MM.1S (cell line): Measurements from ENCODE around the gene RAB44.

Experiments used
- DNase-seq: peaks from one replicate; pipeline ENCODE4 v3.0.0-alpha.2; 2015
- H2AFZ ChIP-seq: fragments of 300-600 bp; sonication (generic); 2 replicates; pipeline ENCODE4 v1.6.0; 2016; ENCODE audit warnings: antibody characterized with exemption, low read length
- H3F3A ChIP-seq: fragments of 300-600 bp; sonication (generic); 2 replicates; pipeline ENCODE4 v1.6.1; 2016; ENCODE audit warnings: mild to moderate bottlenecking, antibody characterized with exemption, low read length, moderate library complexity, mixed read lengths; ENCODE audit not compliant: insufficient read depth
- H3K27ac ChIP-seq: fragments of 300-600 bp; sonication (generic); 2 replicates; pipeline ENCODE4 v1.5.1; 2016; ENCODE audit warnings: mild to moderate bottlenecking, low read length
- H3K27me3 ChIP-seq: fragments of 300-600 bp; sonication (generic); replicated peaks from 2 replicates; pipeline ENCODE4 v1.6.0; 2016; ENCODE audit warnings: low read length; ENCODE audit not compliant: insufficient read depth
- H3K36me3 ChIP-seq: fragments of 300-600 bp; sonication (generic); replicated peaks from 2 replicates; pipeline ENCODE4 v1.6.1; 2016; ENCODE audit warnings: mild to moderate bottlenecking, low read length, mixed read lengths; ENCODE audit not compliant: insufficient read depth
- H3K4me1 ChIP-seq: fragments of 300-600 bp; sonication (generic); 2 replicates; pipeline ENCODE4 v1.6.1; 2016; ENCODE audit warnings: low read length, mixed read lengths
- H3K4me2 ChIP-seq: fragments of 300-600 bp; sonication (generic); 2 replicates; pipeline ENCODE4 v1.6.0; 2016; ENCODE audit warnings: low read depth, low read length
- H3K4me3 ChIP-seq: fragments of 300-600 bp; sonication (generic); 2 replicates; pipeline ENCODE4 v1.5.1; 2016; ENCODE audit warnings: low read length, mixed read lengths
- H3K79me2 ChIP-seq: fragments of 300-600 bp; sonication (generic); 2 replicates; pipeline ENCODE4 v1.6.1; 2016; ENCODE audit warnings: mixed run types, low read length, mixed read lengths
- H3K9ac ChIP-seq: fragments of 300-600 bp; sonication (generic); 2 replicates; pipeline ENCODE4 v1.6.1; 2016; ENCODE audit warnings: low read length, mixed read lengths
- H3K9me2 ChIP-seq: fragments of 300-600 bp; sonication (generic); replicated peaks from 2 replicates; pipeline ENCODE4 v1.6.1; 2016; ENCODE audit warnings: mild to moderate bottlenecking, low read length, mixed read lengths; ENCODE audit not compliant: insufficient read depth
- H3K9me3 ChIP-seq: fragments of 300-600 bp; sonication (generic); replicated peaks from 2 replicates; pipeline ENCODE4 v1.6.1; 2016; ENCODE audit warnings: mild to moderate bottlenecking, low read length, mixed read lengths; ENCODE audit not compliant: insufficient read depth
- H4K20me1 ChIP-seq: fragments of 300-600 bp; sonication (generic); 2 replicates; pipeline ENCODE4 v1.6.1; 2016; ENCODE audit warnings: mild to moderate bottlenecking, low read length, moderate library complexity, mixed read lengths; ENCODE audit not compliant: insufficient read depth
- EZH2 ChIP-seq: fragments of 300-600 bp; sonication (generic); optimal IDR thresholded peaks from 2 replicates; pipeline ENCODE3; 2017; ENCODE audit warnings: low read depth, mild to moderate bottlenecking, antibody characterized with exemption, low read length, mixed read lengths
- EZH2phosphoT487 ChIP-seq: fragments of 300-600 bp; sonication (generic); IDR thresholded peaks from 2 replicates; pipeline ENCODE4 v1.6.1; 2018; ENCODE audit warnings: antibody characterized with exemption, low read length
- TF ChIP-seq, protein P1 (sequence below): fragments of 300-600 bp; sonication (generic); IDR thresholded peaks from 2 replicates; pipeline ENCODE4 v1.5.1; 2016; ENCODE audit warnings: antibody characterized with exemption, low read length, mixed read lengths

The RAB44 gene

DNA sequence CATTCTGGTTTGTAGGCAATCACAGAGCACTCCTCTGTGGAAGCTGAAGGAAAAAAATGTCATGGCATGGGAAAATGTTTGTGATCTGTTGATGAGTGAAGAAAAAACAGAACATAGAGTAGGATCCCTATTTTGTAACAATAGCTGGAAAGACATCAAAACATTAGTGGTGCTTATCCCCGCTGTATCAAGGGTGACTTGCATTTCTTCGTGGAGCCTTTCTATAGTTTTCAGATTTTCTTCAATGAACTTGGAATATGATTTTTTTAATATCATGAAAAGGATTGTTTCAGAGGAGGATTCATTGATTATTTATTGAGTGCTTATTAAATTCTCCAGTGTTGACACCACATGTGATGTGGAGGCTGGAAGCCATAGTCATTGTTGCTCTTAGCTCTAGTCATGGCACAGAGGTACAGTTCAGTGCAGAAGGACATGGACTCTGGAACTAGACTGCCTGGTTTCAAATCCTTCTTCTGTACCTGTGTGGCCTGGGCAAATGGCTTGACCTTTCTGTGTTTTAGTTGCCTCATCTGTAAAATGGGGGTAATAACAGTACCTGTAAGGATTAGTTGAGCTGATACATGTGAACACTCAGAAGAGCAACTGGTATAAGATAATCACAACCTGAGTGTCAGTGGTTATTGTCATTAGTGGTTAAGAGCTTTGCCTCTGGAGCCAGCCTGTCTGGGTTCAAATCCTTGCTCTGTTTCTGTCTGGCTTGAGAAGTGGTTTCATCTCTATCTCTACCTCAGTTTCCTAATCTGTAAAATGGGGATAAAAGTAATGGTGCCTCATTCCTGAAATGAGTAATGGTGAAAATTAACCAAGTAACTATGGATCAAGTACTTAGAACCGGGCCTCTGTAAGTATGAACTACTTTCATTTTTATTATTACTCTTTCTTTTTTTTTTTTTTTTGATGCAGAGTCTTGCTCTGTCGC lies 33.9 kb upstream of the RAB44 start:
- TF ChIP-seq EZH2phosphoT487: no peak
- TF ChIP-seq, protein P1, sequence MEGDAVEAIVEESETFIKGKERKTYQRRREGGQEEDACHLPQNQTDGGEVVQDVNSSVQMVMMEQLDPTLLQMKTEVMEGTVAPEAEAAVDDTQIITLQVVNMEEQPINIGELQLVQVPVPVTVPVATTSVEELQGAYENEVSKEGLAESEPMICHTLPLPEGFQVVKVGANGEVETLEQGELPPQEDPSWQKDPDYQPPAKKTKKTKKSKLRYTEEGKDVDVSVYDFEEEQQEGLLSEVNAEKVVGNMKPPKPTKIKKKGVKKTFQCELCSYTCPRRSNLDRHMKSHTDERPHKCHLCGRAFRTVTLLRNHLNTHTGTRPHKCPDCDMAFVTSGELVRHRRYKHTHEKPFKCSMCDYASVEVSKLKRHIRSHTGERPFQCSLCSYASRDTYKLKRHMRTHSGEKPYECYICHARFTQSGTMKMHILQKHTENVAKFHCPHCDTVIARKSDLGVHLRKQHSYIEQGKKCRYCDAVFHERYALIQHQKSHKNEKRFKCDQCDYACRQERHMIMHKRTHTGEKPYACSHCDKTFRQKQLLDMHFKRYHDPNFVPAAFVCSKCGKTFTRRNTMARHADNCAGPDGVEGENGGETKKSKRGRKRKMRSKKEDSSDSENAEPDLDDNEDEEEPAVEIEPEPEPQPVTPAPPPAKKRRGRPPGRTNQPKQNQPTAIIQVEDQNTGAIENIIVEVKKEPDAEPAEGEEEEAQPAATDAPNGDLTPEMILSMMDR: no peak
- no peak for TF ChIP-seq EZH2
- Histone ChIP-seq H3K9me3 (no peaks in the 10 kb centered on the region), H3F3A (peaks cover 18% of the 10 kb centered on the region), H3K9me2 (no peaks in the 10 kb centered on the region), H3K4me1 (peaks cover 36% of the 10 kb centered on the region), H3K36me3 (no peaks in the 10 kb centered on the region), H3K4me3 (no peak overlapping the region), H3K4me2 (peak overlapping the region; percentile 54), H3K79me2 (no peaks in the 10 kb centered on the region), H3K27me3 (no peaks in the 10 kb centered on the region), H3K27ac (no peak overlapping the region), H2AFZ (no peak overlapping the region), H3K9ac (no peak overlapping the region), H4K20me1 (no peaks in the 10 kb centered on the region)
- DNase-seq: no peak

GRCh38 chr6:36665180-36665579 lies 32.4 kb upstream of the RAB44 start:
- Histone ChIP-seq H3F3A (peaks cover 18% of the 10 kb centered on the region), H3K4me3 (no peak overlapping the region), H3K4me1 (peaks cover 36% of the 10 kb centered on the region), H3K4me2 (no peak overlapping the region), H3K27me3 (no peaks in the 10 kb centered on the region), H4K20me1 (no peaks in the 10 kb centered on the region), H3K9me2 (no peaks in the 10 kb centered on the region), H3K9ac (no peak overlapping the region), H3K9me3 (no peaks in the 10 kb centered on the region), H2AFZ (no peak overlapping the region), H3K27ac (no peak overlapping the region), H3K79me2 (no peaks in the 10 kb centered on the region), H3K36me3 (no peaks in the 10 kb centered on the region)
- no peak for DNase-seq
- TF ChIP-seq EZH2phosphoT487 (no peak), EZH2 (no peak)
- TF ChIP-seq, protein P1: no peak

DNA sequence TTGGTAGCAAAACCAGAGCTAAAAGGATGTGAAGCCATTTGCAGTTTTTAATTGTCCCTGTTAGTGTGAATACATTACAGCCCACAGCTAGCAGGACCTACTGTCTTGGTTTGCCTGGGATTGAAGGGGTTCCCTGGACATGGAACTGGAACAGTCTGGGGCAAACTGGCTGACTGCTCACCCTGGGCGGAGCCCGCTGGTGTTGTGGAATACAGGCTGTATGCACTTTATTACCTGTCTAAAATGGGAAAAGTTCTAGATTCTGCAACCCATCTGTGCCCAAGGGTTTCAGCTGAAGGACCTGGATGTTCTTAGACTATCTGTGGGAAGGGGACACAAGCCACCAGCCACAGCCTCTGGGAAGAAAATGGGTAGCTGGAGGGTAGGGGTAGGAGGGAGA lies 31.3 kb upstream of the RAB44 start:
- Histone ChIP-seq H3K27me3 (no peaks in the 10 kb centered on the region), H3K9me2 (no peaks in the 10 kb centered on the region), H4K20me1 (no peaks in the 10 kb centered on the region), H3K4me1 (peaks cover 36% of the 10 kb centered on the region), H3K9ac (no peak overlapping the region), H2AFZ (no peak overlapping the region), H3K4me3 (no peak overlapping the region), H3K36me3 (no peaks in the 10 kb centered on the region), H3K79me2 (no peaks in the 10 kb centered on the region), H3K27ac (no peak overlapping the region), H3K9me3 (no peaks in the 10 kb centered on the region), H3K4me2 (no peak overlapping the region), H3F3A (peaks cover 18% of the 10 kb centered on the region)
- no peak for DNase-seq
- no peak for TF ChIP-seq EZH2phosphoT487
- no peak for TF ChIP-seq EZH2
- TF ChIP-seq, protein P1: no peak
